ENCODE data around the gene PAK1.

Gene PAK1

GRCh38 chr11:77375107-77375506 lies 98.8 kb downstream of the PAK1 start:
- DNase-seq (ENCODE audit: low read depth in 2 of 2, low spot score in 1 of 2) = no peak

DNA sequence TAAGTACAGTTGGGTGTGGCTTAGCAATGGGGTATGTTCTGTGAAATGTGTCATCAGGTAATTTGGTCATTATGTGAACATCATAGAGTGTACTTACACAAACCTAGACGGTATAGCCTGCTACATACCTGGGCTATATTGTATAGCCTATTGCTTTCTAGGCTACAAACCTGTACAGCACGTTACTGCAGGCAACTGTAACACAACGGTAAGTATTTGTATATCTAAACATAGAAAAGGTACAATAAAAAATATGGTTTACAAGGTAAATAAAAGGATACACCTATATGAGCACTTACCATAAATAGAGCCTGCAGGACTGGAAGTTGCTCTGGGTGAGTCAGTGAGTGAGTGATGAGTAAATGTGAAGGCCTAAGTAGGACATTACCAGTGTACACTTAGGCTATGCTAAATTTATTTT lies 99.3 kb downstream of the PAK1 start:
- DNase-seq (ENCODE audit: low read depth in 2 of 2, low spot score in 1 of 2) = no peak

- no peak for DNase-seq (ENCODE audit: low read depth in 2 of 2, low spot score in 1 of 2)
Measured at GRCh38 chr11:77374108-77374507, 99.8 kb downstream of the PAK1 start.

DNA sequence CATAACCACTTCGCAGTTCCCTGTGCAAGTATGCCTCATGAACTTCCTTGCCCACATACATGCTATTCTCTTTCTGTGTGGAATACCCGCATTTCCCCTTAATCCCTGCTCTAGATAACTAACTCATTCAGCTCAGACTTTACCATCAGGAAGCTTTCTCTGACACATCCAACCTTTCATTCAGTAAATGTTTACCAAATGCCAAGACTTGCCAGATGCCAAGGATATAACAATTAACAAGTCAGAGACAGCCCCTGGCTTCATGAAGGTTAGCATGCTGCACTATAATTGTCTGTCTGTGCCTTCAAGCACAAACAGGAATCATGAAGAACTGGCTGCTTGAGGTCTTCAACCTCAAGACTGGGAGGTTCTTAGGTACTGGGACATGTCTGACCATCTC lies 101.2 kb downstream of the PAK1 start:
- no peak for DNase-seq (ENCODE audit: low read depth in 2 of 2, low spot score in 1 of 2)

DNA sequence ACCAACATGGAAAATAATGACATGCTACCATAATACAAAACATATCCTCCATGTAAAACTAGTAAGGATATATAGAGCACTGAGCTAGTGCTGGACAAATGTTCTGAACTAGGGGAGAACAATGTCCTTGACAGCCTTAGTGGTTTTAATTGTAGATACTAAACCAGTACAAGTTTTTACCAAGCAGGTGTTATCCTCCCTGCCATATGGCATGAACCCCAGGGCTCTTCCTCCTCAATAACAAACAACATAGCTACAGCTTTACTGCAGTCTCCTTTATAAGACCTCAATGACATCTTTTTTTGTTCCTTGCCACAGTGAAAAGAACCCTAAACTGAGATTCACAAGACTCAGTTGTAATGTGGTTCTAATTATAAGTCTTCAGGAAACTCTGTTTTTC lies 102.2 kb downstream of the PAK1 start:
- no peak for DNase-seq (ENCODE audit: low read depth in 2 of 2, low spot score in 1 of 2)

GRCh38 chr11:77370217-77370616 lies 103.7 kb downstream of the PAK1 start:
- DNase-seq (ENCODE audit: low read depth in 2 of 2, low spot score in 1 of 2) = no peak

GRCh38 chr11:77361184-77361583 lies 112.7 kb downstream of the PAK1 start:
- no peak for DNase-seq (ENCODE audit: low read depth in 2 of 2, low spot score in 1 of 2)

DNA sequence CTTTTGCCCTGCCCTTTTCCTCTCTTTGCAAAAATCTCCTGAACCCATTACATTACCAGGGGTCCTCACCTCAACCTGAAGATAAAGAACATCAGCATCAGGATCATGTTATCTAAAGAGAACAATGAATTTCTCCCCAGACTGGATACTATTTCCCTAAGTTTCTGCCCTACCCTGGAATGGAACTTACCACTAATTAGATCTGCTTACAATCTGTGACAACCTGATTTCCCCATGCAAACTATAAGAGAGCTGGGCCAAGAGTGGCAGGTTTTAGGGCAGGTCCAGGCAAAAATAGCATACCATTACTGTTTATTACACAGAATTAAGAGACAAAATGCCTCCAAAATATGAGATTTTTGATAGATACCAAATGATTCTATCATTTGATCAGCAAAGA lies 114.4 kb downstream of the PAK1 start:
- DNase-seq (ENCODE audit: low read depth in 2 of 2, low spot score in 1 of 2) = no peak

DNA sequence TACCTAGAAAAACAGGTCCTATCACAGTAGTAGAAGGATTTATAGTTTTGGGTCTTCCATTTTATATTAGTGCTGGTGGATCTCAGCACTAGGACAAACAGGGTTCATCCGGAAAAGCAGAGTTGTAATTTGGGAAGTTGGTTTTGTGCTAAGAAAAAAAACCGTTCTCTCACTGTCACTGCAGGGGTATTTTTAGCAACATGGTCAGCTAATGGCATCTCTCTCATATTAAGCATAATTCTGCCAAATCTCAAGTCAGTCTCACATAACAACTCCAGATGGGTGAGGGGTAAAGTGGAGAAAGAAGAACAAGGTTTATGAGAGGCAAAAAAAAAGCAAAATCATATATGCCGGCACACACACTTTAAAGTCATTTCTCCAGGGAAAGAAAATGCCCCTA lies 120.8 kb downstream of the PAK1 start:
- DNase-seq (ENCODE audit: low read depth in 2 of 2, low spot score in 1 of 2) = no peak

GRCh38 chr11:77351281-77351886 lies 122.5 kb downstream of the PAK1 start:
- DNase-seq (ENCODE audit: low read depth in 2 of 2, low spot score in 1 of 2) = no peak

DNA sequence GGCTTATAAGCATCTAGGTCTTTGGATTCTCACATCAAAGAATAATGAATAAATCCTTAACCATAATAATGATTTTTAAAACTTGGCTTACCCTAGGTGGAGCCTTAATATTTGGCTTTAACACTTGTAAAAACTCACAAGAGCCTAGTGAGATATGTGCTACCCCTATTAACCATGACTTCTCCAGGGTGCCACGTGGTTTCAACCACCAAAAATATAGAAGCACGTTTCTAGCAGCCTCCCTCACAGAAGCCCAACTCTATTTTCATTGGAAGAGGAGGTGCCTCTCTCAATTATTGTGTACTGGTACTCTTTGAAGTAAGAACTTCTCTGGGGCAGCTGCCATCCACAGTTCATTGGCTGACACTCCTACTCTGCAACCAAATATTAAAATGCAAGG lies 125.9 kb downstream of the PAK1 start:
- DNase-seq (ENCODE audit: low read depth in 2 of 2, low spot score in 1 of 2) = no peak

- DNase-seq (ENCODE audit: low read depth in 2 of 2, low spot score in 1 of 2) = no peak
Measured at GRCh38 chr11:77346906-77347603, 126.8 kb downstream of the PAK1 start.

DNA sequence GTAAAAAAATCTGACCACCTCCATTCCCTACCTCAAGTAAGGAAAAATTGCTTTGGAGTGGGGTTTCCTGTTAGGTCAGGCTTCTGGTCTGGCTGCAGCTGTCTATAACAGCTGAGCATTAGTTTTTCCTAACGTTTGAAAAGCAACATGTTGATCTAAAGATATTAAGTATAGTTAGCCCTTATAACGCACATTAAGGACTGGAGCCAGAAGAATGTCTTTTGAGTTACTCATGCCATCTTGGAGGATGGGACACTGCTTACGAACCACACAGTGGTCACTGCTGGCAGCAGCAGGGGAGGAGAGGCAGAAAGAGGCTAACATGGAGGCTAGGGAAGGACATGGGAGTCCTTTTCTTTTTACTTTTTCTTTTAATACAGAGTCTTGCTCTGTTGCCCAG lies 128.3 kb downstream of the PAK1 start:
- DNase-seq (ENCODE audit: low read depth in 2 of 2, low spot score in 1 of 2) = no peak

DNA sequence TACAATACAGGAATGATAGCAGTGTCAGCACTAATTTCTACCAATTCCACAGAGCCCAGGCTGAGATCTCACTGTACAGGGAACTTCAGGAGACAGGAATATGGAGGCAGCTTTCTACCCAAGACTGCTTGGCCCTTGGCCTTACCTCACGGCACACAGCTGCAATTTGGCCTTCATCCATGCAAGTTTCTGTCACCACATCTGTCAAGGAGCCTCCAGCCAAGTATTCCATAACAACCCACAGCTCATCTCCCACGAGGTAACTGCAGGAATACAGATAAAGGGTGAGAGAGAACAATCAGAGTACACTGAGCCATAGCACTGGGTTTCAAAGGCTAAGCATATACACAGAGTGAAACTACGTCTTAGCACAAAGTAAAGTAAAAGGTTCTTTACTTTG lies 133.4 kb downstream of the PAK1 start:
- no peak for DNase-seq (ENCODE audit: low read depth in 2 of 2, low spot score in 1 of 2)

DNA sequence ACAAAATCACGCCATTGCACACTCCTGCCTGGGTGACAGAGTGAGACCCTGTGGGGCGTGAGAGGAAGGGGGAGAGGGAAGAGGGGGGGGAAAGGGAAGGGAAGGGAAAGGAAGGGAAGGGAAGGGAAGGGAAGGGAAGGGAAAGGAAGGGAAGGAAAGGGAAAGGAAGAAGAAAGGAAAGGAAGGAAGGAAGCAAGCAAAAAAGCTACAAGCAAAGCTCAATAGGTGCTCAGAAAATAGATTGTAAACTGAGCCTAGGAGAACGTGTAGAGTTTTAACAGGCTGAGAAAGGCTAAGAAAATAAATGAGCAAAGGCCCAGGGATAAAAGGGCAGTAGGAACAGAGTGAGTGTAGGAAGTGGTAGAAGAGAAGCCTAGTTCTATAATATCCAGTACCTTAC lies 141.6 kb downstream of the PAK1 start:
- no peak for DNase-seq (ENCODE audit: low read depth in 2 of 2, low spot score in 1 of 2)

- DNase-seq (ENCODE audit: low read depth in 2 of 2, low spot score in 1 of 2) = no peak
Measured at GRCh38 chr11:77325159-77325558, 148.7 kb downstream of the PAK1 start.

- no peak for DNase-seq (ENCODE audit: low read depth in 2 of 2, low spot score in 1 of 2)
Measured at GRCh38 chr11:77324508-77324907, 149.4 kb downstream of the PAK1 start.

GRCh38 chr11:77322926-77323590 lies 150.8 kb downstream of the PAK1 start:
- no peak for DNase-seq (ENCODE audit: low read depth in 2 of 2, low spot score in 1 of 2)

DNA sequence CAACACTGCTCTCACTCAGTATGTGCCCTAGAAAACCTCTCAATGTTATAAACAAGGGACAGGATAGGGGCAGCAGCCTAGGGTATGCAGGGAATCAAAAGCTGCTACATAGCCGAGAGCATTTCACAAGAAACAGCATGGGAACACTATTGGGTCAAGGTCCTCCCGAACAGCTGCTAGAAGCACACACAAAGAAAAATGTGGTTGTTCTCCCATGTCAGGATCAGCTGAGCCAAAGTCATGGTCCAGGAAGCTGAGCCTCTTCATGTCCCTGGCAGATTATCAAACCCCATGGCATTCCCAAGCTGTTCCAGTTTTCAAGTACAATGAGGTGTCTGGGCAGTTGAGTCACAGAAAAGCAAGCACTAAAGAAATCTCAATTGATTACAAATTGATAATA lies 151.4 kb downstream of the PAK1 start:
- DNase-seq (ENCODE audit: low read depth in 2 of 2, low spot score in 1 of 2) = no peak

GRCh38 chr11:77320351-77320750 lies 153.5 kb downstream of the PAK1 start:
- no peak for DNase-seq (ENCODE audit: low read depth in 2 of 2, low spot score in 1 of 2)

- DNase-seq (ENCODE audit: low read depth in 2 of 2, low spot score in 1 of 2) = no peak
Measured at GRCh38 chr11:77318600-77318999, 155.3 kb downstream of the PAK1 start.

- no peak for DNase-seq (ENCODE audit: low read depth in 2 of 2, low spot score in 1 of 2)
Measured at GRCh38 chr11:77316733-77317342, 157.1 kb downstream of the PAK1 start.
